Fibroblast of lung (primary cell): Measurements from ENCODE around the gene NUP155. TPM values are rescaled to one million over a fixed set of nuclear protein-coding genes. Genes with fewer than 3 reads are reported as not detected.

Experiments
- DNase-seq, 2 donors: peaks; one replicate each; pipeline versions ENCODE4 v3.0.0 to v3.0.0-alpha.2; 2010; ENCODE audit warnings: low read depth in 2 of 2
- H2AFZ ChIP-seq: 2 replicates; pipeline ENCODE4 v1.5.1; 2012; ENCODE audit warnings: low read length, control low read depth, inconsistent platforms
- H3K27ac ChIP-seq: 2 replicates; pipeline ENCODE4 v1.5.1; 2011; ENCODE audit warnings: low read length, control low read depth; ENCODE audit not compliant: insufficient read depth
- H3K27me3 ChIP-seq: 2 replicates; pipeline ENCODE4 v1.5.1; 2011; ENCODE audit warnings: mild to moderate bottlenecking, low read length; ENCODE audit not compliant: control insufficient read depth, insufficient read depth
- H3K36me3 ChIP-seq: 2 replicates; pipeline ENCODE4 v1.5.1; 2011; ENCODE audit warnings: low read length; ENCODE audit not compliant: control insufficient read depth, insufficient read depth
- H3K4me1 ChIP-seq: 2 replicates; pipeline ENCODE4 v1.5.1; 2011; ENCODE audit warnings: low read length; ENCODE audit not compliant: control insufficient read depth, insufficient read depth; ENCODE audit errors: extremely low read depth
- H3K4me2 ChIP-seq: 2 replicates; pipeline ENCODE4 v1.5.1; 2011; ENCODE audit warnings: low read length, control low read depth; ENCODE audit not compliant: insufficient read depth; ENCODE audit errors: extremely low read depth
- H3K4me3 ChIP-seq, 4 experiments: fragments of 200-600 bp in 1 of 4; sonication (generic) in 1 of 4; replicated peaks in 1 of 4; 2 replicates each; pipeline ENCODE4 v1.5.1; 2011 to 2016; ENCODE audit warnings: low read length in 4 of 4, low read depth in 3 of 4, mild to moderate bottlenecking in 3 of 4, control low read depth in 2 of 4, inconsistent platforms in 1 of 4, mixed read lengths in 1 of 4; ENCODE audit not compliant: insufficient read depth in 1 of 4; ENCODE audit errors: control extremely low read depth in 1 of 4
- H3K79me2 ChIP-seq: 2 replicates; pipeline ENCODE4 v1.5.1; 2012; ENCODE audit warnings: mild to moderate bottlenecking, low read length, inconsistent platforms; ENCODE audit not compliant: control insufficient read depth, insufficient read depth
- H3K9ac ChIP-seq: 2 replicates; pipeline ENCODE4 v1.5.1; 2011; ENCODE audit warnings: mild to moderate bottlenecking, low read length, control low read depth; ENCODE audit not compliant: insufficient read depth
- H3K9me3 ChIP-seq: 2 replicates; pipeline ENCODE4 v1.5.1; 2012; ENCODE audit warnings: low read depth, low read length; ENCODE audit not compliant: control insufficient read depth, insufficient read depth
- H4K20me1 ChIP-seq: 2 replicates; pipeline ENCODE4 v1.5.1; 2011; ENCODE audit warnings: low read length; ENCODE audit not compliant: control insufficient read depth, insufficient read depth; ENCODE audit errors: extremely low read depth
- CTCF ChIP-seq, 2 donors: IDR thresholded peaks in 1 of 2; conservative IDR thresholded peaks in 1 of 2; 1 replicate in 1 of 2; 2 replicates in 1 of 2; pipeline ENCODE4 v1.5.1; 2011 to 2012; ENCODE audit warnings: low read length in 2 of 2, control low read depth in 1 of 2, inconsistent platforms in 1 of 2, low read depth in 1 of 2, mild to moderate bottlenecking in 1 of 2
- EZH2 ChIP-seq: IDR thresholded peaks from 2 replicates; pipeline ENCODE4 v1.5.1; 2012; ENCODE audit warnings: low read length, control low read depth, mild to moderate bottlenecking; ENCODE audit errors: missing control alignments
- polyA plus RNA-seq, 2 donors: library from polyadenylated mRNA; depleted of rRNA in 1 of 2; stranded (reverse) in 1 of 2; unstranded in 1 of 2; fragments of >200 nt; gene quantifications; 2 replicates each; pipeline ENCODE4 v1.2.1, GENCODE V29; 2011 to 2012; ENCODE audit warnings: missing spikeins in 1 of 2
- total RNA-seq: library from RNA; depleted of rRNA; stranded (reverse); fragments of >200 nt; gene quantifications from 2 replicates; pipeline ENCODE4 v1.2.1, GENCODE V29; 2014

NUP155 gene
- total and polyA plus RNA-seq, 2 donors (not counting 1 experiment from before 2014, with no cell fraction given): 16.6 to 26.3 TPM

GRCh38 chr5:37326536-37326935 lies 44.4 kb downstream of the NUP155 start:
- H3K4me1 ChIP-seq: no peaks in the 10 kb centered on the region
- no peak overlapping the region for H3K27ac ChIP-seq
- peaks cover 8% of the 10 kb centered on the region for H3K36me3 ChIP-seq
- H4K20me1 ChIP-seq: no peaks in the 10 kb centered on the region
- no peak overlapping the region for H2AFZ ChIP-seq
- H3K9me3 ChIP-seq: no peaks in the 10 kb centered on the region
- no peak for TF ChIP-seq CTCF (conservative IDR thresholded peaks at IDR 0.05 in 1 of 2, IDR thresholded peaks at IDR 0.05 in 1 of 2; ENCODE audit: low read depth in 1 of 2, low read length in 2 of 2)
- TF ChIP-seq EZH2: no peak
- no peak for DNase-seq
- no peak overlapping the region for H3K4me3 ChIP-seq
- no peaks in the 10 kb centered on the region for H3K79me2 ChIP-seq
- no peak overlapping the region for H3K9ac ChIP-seq
- H3K27me3 ChIP-seq: no peaks in the 10 kb centered on the region
- no peak overlapping the region for H3K4me2 ChIP-seq

- H3K4me2 ChIP-seq: no peak overlapping the region
- DNase-seq: no peak
- H3K27ac ChIP-seq: no peak overlapping the region
- no peaks in the 10 kb centered on the region for H3K4me1 ChIP-seq
- TF ChIP-seq CTCF (conservative IDR thresholded peaks at IDR 0.05 in 1 of 2, IDR thresholded peaks at IDR 0.05 in 1 of 2; ENCODE audit: low read depth in 1 of 2, low read length in 2 of 2) (no peak), EZH2 (no peak)
- H3K36me3 ChIP-seq: peaks cover 8% of the 10 kb centered on the region
- no peak overlapping the region for H2AFZ ChIP-seq
- no peak overlapping the region for H3K4me3 ChIP-seq
- H3K9ac ChIP-seq: no peak overlapping the region
- no peaks in the 10 kb centered on the region for H4K20me1 ChIP-seq
- no peaks in the 10 kb centered on the region for H3K79me2 ChIP-seq
- no peaks in the 10 kb centered on the region for H3K27me3 ChIP-seq
- H3K9me3 ChIP-seq: no peaks in the 10 kb centered on the region
Observed at GRCh38 chr5:37323607-37324006, 47.3 kb downstream of the NUP155 start.

GRCh38 chr5:37319037-37319782 lies 51.7 kb downstream of the NUP155 start:
- Histone ChIP-seq H3K27me3 (no peaks in the 10 kb centered on the region), H3K79me2 (no peaks in the 10 kb centered on the region), H3K4me1 (no peaks in the 10 kb centered on the region), H4K20me1 (no peaks in the 10 kb centered on the region), H3K36me3 (peaks cover 4% of the 10 kb centered on the region), H2AFZ (no peak overlapping the region), H3K4me3 (no peak overlapping the region), H3K4me2 (no peak overlapping the region), H3K9me3 (no peaks in the 10 kb centered on the region), H3K27ac (no peak overlapping the region), H3K9ac (no peak overlapping the region)
- no peak for DNase-seq
- TF ChIP-seq EZH2: no peak
